Neutrophil (primary cell): ENCODE results near the gene MAT2A.

Experiments used
- H3K27ac ChIP-seq: fragments of 200-600 bp; sonication (generic); 2 replicates; pipeline ENCODE4 v1.5.1; 2016; ENCODE audit warnings: mild to moderate bottlenecking, moderate library complexity
- H3K27me3 ChIP-seq: fragments of 200-600 bp; sonication (generic); 2 replicates; pipeline ENCODE4 v1.6.0; 2016; ENCODE audit warnings: mild to moderate bottlenecking
- H3K36me3 ChIP-seq: fragments of 200-600 bp; sonication (generic); 2 replicates; pipeline ENCODE4 v1.5.1; 2017
- H3K4me1 ChIP-seq, 2 experiments: fragments of 200-600 bp in 1 of 2; sonication (generic) in 1 of 2; 1 replicate in 1 of 2; 2 replicates in 1 of 2; pipeline versions ENCODE4 v1.5.1 to v1.6.1; 2013 to 2016; ENCODE audit warnings: low read depth in 1 of 2, low read length in 1 of 2, mild to moderate bottlenecking in 1 of 2, moderate library complexity in 1 of 2; ENCODE audit not compliant: control insufficient read depth in 1 of 2, insufficient read depth in 1 of 2
- H3K4me3 ChIP-seq, 2 experiments: fragments of 200-600 bp in 1 of 2; sonication (generic) in 1 of 2; 1 replicate in 1 of 2; 2 replicates in 1 of 2; pipeline ENCODE4 v1.5.1; 2013 to 2016; ENCODE audit warnings: low read depth in 1 of 2, low read length in 1 of 2, mild to moderate bottlenecking in 1 of 2, moderate library complexity in 1 of 2
- H3K9me3 ChIP-seq: fragments of 200-600 bp; sonication (generic); 2 replicates; pipeline ENCODE4 v1.5.1; 2016
- CTCF ChIP-seq: fragments of 200-600 bp; sonication (generic); IDR thresholded peaks from 2 replicates; pipeline ENCODE4 v1.5.1; 2016; ENCODE audit warnings: antibody characterized with exemption

Gene MAT2A

GRCh38 chr2:85560812-85561279 lies 21.9 kb downstream of the MAT2A start:
- H3K9me3 ChIP-seq = no peaks in the 10 kb centered on the region
- H3K4me3 ChIP-seq = peak overlapping the region; percentile 74 to 94
- H3K27me3 ChIP-seq = no peaks in the 10 kb centered on the region
- H3K36me3 ChIP-seq = no peaks in the 10 kb centered on the region
- peaks cover 18 to 21% of the 10 kb centered on the region in 2 experiments for H3K4me1 ChIP-seq
- no peak for TF ChIP-seq CTCF
- peak overlapping the region; percentile 82 for H3K27ac ChIP-seq

- Histone ChIP-seq H3K27me3 (no peaks in the 10 kb centered on the region), H3K4me1 (peaks cover 18 to 21% of the 10 kb centered on the region in 2 experiments), H3K36me3 (no peaks in the 10 kb centered on the region), H3K4me3 (peak within 1 kb of the TSS; percentile 74 to 94), H3K9me3 (no peaks in the 10 kb centered on the region), H3K27ac (peak within 1 kb of the TSS; percentile 82)
- TF ChIP-seq CTCF = peak; percentile 64
Measured at GRCh38 chr2:85561280-85562212, 22.6 kb downstream of the MAT2A start, which contains the start of gene GGCX. Gene GGCX, minus strand, starts transcription at chr2:85561493. Its CDS starts 65 bp downstream, at chr2:85561428.

GRCh38 chr2:85564144-85564563 lies 25.2 kb downstream of the MAT2A start:
- Histone ChIP-seq H3K4me3 (no peak overlapping the region), H3K36me3 (no peaks in the 10 kb centered on the region), H3K27ac (no peak overlapping the region), H3K9me3 (no peaks in the 10 kb centered on the region), H3K27me3 (no peaks in the 10 kb centered on the region), H3K4me1 (peaks cover 18 to 21% of the 10 kb centered on the region in 2 experiments)
- no peak for TF ChIP-seq CTCF

- no peak overlapping the region for H3K27ac ChIP-seq
- peaks cover 7 to 11% of the 10 kb centered on the region in 2 experiments for H3K4me1 ChIP-seq
- TF ChIP-seq CTCF = no peak
- H3K36me3 ChIP-seq = no peaks in the 10 kb centered on the region
- H3K27me3 ChIP-seq = no peaks in the 10 kb centered on the region
- no peak overlapping the region for H3K4me3 ChIP-seq
- H3K9me3 ChIP-seq = no peaks in the 10 kb centered on the region
Measured at GRCh38 chr2:85566265-85566664, 27.3 kb downstream of the MAT2A start.

GRCh38 chr2:85575739-85576138 lies 36.8 kb downstream of the MAT2A start:
- H3K4me1 ChIP-seq = peaks cover 36 to 37% of the 10 kb centered on the region in 2 experiments
- TF ChIP-seq CTCF = no peak
- no peak overlapping the region for H3K4me3 ChIP-seq
- H3K36me3 ChIP-seq = no peaks in the 10 kb centered on the region
- H3K9me3 ChIP-seq = no peaks in the 10 kb centered on the region
- no peak overlapping the region for H3K27ac ChIP-seq
- H3K27me3 ChIP-seq = no peaks in the 10 kb centered on the region
